Jurkat, Clone E6-1 (cell line): ENCODE measurements around the gene SCAPER.
"Not testable (repeated sequence)": the region's sequence is repeated elsewhere in the genome, so short reads cannot be mapped to it uniquely, and the experiment has no call there.

Experiments used
- DNase-seq: peaks from one replicate; pipeline ENCODE4 v3.0.0-alpha.2; 2011; ENCODE audit warnings: low read depth, low spot score
- H3K4me3 ChIP-seq: 2 replicates; pipeline ENCODE4 v1.5.1; 2011; ENCODE audit warnings: mild to moderate bottlenecking, low read length, control low read depth, moderate library complexity

SCAPER gene

DNA sequence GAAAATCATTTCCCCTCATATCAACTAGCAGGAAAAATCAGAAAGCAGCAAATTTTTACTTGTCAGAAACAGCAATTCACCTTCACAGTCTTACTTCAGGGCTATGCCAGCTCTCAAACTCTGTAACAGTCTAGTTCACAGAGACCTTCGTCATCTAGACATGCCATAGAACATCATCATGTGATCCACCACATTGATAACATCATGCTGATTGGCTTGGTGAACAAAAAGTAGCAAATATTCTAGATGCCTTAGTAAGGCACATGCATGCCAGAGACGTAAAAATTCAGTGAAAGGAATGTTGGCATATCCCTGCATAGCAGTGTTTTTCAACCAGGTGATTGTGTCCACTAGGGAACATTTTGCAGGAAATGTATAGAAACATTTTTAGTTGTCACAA is 8.6 kb upstream of the SCAPER start:
- no peak for DNase-seq
- H3K4me3 ChIP-seq: no peak overlapping the region

DNA sequence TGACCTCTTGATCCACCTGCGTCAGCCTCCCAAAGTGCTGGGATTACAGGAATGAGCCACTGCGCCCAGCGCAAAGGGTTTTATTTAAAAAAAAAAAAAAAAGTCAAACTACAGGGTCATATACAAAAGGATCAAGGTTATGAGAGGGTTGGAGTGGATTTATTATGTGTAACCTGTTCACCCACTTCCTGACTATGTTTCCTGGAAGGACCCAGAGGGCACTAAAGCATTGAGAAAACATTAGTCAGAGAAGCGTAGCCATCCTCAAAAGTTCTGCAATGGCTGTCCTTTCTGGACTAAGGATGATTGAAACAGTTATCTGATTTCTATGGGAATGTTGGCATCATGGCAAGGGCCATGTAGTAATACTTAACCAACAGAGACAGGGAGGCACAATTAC is 7.3 kb upstream of the SCAPER start:
- no peak overlapping the region for H3K4me3 ChIP-seq
- no peak for DNase-seq

DNA sequence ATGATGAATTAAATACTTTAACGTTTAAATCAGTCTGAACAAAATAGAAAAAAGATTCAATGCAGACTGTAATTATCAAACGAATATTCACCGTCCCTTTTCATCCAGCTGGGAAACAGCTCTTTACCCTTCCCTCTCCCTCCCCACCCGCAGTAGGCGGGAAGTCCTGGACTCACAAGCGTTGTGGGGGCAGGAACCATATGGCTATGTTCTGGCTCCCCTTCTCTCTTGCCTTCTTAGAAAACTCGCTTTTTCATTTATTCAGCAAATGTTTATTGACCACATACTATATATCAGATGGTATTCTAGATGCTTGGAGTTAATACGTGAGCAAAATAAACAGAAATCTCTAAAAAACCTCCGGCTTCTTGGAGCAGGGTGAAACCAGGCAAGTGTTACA is 715 bp upstream of the SCAPER start:
- no peak for DNase-seq
- H3K4me3 ChIP-seq: peak overlapping the region; percentile 73

DNA sequence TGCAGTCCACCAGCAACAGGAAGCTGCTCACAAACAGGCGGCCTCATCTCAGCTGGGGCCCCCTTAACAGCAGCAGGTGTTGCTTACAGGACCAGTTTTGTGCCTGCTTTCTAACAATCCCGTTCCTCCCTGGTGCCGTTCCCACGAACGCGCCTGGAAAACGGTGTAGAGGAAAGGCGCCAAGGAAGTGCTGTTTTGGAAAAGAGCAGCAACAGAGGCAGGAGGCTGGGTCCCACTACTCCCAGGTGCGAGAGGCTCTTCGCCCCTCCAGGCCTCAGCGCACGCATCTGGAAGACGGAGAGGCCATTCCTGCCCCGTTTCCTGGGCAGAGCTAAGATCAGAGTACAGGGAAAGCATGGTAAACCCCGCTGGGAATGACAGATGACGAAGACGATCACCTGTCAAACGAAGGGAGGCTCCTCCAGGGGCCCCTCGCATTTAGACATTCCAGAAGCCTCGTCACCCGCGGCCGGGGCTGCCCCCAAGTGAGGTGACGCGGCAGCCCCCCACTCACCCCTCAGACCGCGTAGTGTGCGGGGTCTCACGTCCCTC is 603 bp downstream of the SCAPER start:
- DNase-seq: peak; percentile 27
- H3K4me3 ChIP-seq: peak overlapping the region; percentile 73

DNA sequence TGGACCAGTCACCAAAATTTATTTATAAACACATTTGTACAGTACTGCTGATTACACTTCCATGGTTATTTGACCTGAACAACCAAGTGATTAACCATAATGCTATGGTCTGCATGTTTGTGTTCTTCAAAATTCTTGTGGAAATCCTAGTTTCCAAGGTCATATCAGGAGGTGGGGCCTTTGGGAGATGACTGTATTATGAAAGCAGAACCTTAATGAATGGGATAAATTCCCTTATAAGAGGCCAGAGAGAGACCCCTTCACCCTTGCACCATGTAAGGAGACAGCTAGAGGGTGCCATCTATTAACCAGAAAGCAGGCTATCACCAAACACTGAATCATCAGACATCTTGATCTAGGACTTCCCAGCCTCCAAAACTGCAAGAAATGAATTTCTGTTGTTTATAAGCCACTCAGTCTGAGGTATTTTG is 1.9 kb downstream of the SCAPER start:
- peak; percentile 46 for DNase-seq
- H3K4me3 ChIP-seq: no peak overlapping the region

DNA sequence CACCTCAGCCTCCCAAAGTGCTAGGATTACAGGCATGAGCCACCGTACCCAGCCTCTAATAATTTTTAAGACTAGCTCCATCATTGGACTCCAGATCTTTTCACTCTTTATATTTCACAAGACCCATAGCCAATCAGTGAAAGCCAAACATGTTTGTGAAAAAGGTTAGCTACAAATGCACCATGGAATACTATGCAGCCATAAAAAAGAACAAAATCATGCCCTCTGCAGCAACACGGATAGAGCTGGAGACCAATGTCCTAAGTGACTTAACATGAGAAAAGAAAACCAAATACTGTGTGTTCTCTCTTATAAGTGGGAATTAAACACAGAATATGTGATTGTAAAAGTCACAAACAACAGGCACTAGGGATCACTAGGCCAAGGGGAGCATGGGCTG is 3.2 kb downstream of the SCAPER start:
- H3K4me3 ChIP-seq: no peak overlapping the region
- no peak for DNase-seq

DNA sequence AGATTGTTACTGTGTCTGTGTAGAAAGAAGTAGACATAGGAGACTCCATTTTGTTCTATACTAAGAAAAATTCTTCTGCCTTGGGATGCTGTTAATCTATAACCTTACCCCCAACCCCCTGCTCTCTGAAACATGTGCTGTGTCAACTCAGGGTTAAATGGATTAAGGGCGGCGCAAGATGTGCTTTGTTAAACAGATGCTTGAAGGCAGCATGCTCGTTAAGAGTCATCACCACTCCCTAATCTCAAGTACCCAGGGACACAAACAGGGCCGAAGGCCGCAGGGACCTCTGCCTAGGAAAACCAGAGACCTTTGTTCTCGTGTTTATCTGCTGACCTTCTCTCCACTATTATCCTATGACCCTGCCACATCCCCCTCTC is 5.2 kb downstream of the SCAPER start:
- DNase-seq: not testable (repeated sequence)

DNA sequence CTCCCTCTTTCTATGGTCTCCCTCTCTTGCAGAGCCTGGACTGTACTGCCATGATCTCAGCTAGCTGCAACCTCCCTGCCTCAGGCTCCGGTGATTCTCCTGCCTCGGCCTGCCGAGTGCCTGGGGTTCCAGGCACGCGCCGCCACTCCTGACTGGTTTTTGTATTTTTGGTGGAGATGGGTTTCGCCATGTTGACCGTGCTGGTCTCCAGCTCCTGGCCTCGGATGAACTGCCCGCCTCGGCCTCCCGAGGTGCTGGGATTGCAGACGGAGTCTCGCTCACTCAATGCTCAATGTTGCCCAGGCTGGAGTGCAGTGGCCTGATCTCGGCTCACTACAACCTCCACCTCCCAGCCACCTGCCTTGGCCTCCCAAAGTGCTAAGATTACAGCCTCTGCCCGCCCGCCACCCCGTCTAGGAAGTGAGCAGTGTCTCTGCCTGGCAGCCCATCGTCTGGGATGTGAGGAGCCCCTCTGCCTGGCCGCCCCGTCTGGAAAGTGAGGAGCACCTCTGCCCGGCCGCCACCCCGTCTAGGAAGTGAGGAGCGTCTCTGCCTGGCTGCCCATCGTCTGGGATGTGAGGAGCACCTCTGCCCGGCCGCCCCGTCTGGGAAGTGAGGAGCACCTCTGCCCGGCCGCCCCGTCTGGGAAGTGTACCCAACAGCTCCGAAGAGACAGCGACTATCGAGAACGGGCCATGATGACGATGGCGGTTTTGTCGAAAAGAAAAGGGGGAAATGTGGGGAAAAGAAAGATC is 5.8 kb downstream of the SCAPER start:
- DNase-seq, H3K4me3 ChIP-seq: not testable (repeated sequence)

More for the DNA sequence above, 5.2 kb downstream of the SCAPER start:
- not testable (repeated sequence) for H3K4me3 ChIP-seq

DNA sequence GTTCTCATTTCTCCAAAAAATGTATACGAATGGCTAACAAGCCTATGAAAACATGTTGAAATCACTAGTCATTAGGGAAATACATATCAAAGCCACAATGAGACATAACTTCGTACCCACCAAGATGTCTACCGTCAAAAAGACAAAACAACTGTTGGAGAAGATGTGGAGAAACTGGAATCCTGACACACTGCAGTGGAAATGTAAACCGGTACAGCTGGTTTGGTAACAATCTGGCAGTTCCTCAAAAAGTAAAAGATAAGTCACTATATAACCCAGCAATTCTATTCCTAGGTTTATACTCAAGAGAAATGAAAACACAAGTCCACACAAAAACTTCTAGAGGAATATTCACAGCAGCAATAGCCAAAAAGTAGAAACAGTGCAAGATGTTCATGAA is 7.0 kb downstream of the SCAPER start:
- H3K4me3 ChIP-seq: no peak overlapping the region
- DNase-seq: no peak

DNA sequence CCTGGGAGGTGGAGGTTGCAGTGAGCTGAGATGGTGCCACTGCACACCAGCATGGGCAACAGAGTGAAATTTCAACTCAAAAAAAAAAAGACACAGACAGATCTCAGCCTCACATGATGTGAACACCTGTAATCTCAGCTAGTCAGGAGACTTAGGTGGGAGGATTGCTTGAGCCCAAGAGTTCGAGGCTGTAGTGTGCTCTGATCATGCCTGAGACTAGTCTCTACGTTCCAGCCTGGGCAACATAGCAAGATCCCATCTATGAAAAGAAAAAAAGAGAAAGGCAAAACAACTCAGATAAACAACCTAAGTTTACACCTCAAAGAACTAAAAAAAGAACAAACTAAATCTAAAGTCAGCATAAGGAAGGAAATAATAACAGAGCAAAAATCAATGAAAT is 11.0 kb downstream of the SCAPER start:
- no peak overlapping the region for H3K4me3 ChIP-seq

DNA sequence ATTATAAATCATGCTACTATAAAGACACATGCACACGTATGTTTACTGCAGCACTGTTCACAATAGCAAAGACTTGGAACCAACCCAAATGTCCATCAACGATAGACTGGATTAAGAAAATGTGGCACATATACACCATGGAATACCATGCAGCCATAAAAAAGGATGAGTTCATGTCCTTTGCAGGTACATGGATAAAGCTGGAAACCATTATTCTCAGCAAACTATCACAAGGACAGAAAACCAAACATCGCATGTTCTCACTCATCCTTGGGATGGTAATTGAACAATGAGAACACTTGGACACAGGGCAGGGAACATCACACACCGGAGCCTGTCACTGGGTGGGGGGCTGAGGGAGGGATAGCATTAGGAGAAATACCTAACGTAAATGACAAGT is 12.3 kb downstream of the SCAPER start:
- DNase-seq: not testable (repeated sequence)

More for the DNA sequence above, 11.0 kb downstream of the SCAPER start:
- no peak for DNase-seq

DNA sequence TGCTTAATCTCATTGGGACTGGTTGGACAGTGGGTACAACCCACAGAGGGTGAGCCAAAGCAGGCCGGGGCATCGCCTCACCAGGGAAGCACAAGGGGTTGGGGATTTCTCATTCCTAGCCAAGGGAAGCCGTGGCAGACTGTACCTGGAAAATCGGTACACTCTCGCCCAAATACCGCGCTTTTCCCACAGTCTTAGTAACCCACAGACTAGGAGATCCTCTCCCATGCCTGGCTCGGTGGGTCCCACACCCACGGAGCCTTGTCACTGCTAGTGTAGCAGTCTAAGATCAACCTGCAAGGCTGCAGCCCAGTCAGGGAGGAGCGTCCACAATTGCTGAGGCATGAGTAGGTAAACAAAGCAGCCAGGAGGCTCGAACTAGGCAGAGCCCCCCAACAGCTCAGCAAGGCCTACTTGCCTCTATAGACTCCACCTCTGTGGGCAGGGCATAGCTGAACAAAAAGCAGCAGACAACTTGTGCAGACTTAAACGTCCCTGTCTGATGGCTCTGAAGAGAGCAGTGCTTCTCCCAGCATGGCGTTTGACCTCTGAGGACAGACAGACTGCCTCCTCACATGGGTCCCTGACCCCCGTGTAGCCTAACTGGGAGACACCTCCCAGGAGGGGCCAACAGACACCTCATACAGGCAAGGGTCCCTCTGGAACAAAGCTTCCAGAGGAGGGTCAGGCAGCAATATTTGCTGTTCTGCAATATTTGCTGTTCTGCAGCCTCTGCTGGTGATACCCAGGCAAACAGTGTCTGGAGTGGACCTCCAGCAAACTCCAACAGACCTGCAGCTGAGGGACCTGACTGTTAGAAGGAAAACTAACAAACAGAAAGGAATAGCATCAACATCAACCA is 17.6 kb downstream of the SCAPER start:
- not testable (repeated sequence) for H3K4me3 ChIP-seq, DNase-seq

More for the DNA sequence above, 12.3 kb downstream of the SCAPER start:
- not testable (repeated sequence) for H3K4me3 ChIP-seq

DNA sequence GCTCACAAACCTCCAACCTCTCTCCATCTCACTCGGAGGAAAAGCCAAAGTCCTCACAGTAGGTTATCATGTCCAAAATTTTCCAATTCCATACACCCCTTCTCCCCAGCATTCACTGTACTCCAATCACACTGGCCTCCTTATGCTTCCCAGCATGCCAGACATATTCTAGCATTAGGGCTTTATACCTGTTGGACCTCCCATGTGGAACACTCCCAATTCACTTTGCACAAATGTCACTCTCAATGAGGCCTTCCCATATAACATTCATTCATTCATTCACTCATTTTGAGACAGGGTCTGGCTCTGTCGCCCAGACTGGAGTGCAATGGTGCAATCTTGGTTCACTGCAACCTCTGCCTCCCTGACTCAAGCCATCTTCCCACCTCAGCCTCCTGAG is 19.9 kb downstream of the SCAPER start:
- H3K4me3 ChIP-seq: no peak overlapping the region
- DNase-seq: no peak

DNA sequence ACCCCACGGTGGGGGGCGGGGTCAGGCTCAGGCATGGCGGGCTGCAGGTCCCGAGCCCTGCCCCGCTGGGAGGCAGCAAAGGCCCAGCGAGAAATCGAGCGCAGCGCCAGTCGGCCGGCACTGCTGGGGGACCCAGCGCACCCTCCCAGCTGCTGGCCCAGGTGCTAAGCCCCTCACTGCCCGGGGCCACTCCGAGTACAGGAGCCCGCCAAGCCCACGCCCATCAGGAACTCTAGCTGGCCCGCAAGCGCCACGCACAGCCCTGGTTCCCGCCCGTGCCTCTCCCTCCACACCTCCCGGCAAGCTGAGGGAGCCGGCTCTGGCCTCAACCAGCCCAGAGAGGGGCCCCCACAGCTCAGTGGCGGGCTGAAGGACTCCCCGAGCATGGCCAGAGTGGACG is 29.2 kb downstream of the SCAPER start:
- DNase-seq: no peak
- H3K4me3 ChIP-seq: no peak overlapping the region

DNA sequence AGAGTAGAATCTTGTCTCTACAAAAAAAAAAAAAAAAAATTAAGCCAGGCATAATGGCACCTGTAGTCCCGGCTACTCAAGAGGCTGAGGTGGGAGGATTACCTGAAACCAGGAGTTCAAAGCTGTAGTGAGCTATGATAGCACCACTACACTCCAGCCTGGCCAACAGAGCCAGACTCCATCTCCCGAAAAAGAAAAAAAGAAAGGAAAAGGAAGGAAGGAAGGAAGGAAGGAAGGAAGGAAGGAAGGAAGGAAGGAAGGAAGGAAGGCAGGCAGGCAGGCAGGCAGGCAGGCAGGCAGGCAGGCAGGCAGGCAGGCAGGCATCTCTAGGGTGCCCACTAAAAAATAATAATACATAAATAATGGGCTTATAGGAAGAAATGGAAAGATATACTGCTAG is 32.1 kb downstream of the SCAPER start:
- not testable (repeated sequence) for H3K4me3 ChIP-seq, DNase-seq

DNA sequence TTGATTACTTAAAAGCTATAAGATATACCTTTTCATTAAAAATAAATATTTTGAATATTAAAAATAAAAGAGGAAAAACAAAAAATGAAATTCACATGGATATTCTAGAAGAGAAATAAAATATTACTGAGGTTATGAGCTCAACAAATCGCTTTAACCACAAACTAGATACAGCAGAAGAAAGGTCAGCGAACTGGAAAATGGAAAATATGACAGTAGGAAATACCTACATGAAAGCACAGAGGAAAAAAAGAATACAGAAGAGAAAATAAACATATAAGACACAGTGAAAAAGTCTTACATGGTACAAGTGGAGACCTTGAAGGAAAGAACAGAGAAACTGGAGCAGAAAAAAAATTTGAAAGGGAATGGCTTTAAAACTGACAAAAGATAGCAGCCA is 33.2 kb downstream of the SCAPER start:
- no peak for DNase-seq
- no peak overlapping the region for H3K4me3 ChIP-seq

DNA sequence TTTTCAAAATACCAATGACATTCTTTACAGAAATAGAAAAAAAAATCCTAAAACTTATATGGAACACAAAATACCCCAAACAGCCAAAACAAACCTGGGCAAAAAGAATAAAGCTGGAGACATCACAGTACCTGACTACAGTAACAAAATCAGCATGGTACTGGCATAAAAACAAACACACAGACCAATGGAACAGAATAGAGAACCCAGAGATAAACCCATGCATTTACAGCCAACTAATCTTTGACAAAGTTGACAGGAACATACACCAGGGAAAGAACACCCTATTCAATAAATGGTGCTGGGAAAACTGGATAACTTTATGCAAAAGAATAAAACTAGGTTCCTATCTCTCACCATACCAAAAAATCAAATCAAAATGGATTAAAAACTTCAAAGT is 36.4 kb downstream of the SCAPER start:
- no peak overlapping the region for H3K4me3 ChIP-seq
- no peak for DNase-seq

DNA sequence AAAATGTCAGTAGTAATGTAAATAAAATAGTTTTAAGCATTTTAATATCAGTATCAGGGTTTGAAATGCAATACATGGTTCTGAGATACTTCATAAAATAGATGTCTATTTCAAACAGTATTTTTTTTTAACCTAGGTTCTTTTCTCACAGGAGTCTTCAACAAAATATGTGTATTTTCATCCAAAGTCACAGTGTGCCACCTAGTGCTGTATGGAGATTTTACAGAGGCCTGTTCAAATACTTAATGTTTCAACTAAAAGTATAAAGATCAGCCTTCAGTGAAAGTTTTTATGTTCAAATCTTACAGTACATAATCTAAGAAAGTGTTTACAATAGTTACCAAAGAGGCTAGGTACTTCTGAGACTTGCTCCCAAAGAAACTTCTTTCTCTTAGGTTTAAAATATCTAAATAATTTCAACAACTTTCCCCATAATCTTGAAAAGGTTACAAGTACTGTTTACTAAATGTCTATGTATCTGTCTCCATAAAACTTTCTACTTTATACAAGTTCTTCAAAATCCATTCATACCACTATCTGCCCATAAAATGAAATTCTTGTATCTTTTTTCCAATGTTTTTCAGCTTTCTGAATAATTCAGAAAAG is 38.3 kb downstream of the SCAPER start:
- peak; percentile 32 for DNase-seq
- H3K4me3 ChIP-seq: no peak overlapping the region

DNA sequence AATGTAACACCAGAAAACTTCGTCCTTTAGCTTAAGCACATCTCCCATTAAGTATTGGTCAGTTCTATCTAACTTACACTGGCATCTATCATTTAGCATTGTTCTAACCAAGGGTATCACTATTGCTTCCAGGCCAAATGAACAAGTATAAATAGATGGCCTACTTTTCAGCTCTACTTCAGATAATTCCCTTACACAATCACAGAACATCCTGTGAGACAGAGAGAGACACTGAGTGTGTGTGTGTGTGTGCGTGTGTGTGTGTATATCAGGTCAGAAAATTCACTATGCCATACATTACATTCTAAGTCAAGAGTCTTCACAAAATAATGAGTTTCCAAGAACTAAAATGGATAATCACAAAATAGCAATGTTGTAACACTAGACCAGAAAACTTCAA is 39.1 kb downstream of the SCAPER start:
- DNase-seq: no peak
- no peak overlapping the region for H3K4me3 ChIP-seq

DNA sequence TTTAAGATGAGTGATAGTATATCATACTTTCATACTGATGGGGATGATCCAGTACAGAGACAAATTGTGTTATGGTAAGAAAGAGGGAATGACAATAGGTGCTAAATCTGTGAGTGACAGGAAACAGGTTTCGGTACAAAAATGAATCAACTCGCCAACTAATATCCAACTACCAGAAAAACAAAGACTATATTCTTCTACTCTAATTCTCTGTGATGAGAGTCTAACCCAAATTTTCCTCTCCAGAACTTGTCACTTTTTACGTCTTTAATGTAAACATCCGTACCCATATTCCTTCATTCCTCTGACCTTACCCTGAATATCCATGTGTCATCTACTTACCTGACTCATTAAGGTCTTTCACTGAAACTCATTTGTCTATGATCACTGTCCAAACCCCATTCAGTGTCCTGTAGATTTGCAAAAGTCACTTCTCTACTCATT is 39.6 kb downstream of the SCAPER start:
- DNase-seq: no peak

More for the DNA sequence above, 39.6 kb downstream of the SCAPER start:
- H3K4me3 ChIP-seq: no peak overlapping the region
